GM12875 (cell line): Measurements from ENCODE around the gene PPP3CA.

ENCODE experiments used
- H3K4me3 ChIP-seq: one replicate; pipeline ENCODE4 v1.5.1; 2011; ENCODE audit warnings: low read depth, low read length, control low read depth
- CTCF ChIP-seq: IDR thresholded peaks from 2 replicates; pipeline ENCODE4 v1.5.1; 2011; ENCODE audit warnings: low read depth, mild to moderate bottlenecking, control low read depth, inconsistent platforms, low read length, moderate library complexity, borderline replicate concordance; ENCODE audit not compliant: insufficient read depth

PPP3CA gene

GRCh38 chr4:101191302-101192098, 155.8 kb downstream of the PPP3CA start:
- no peak for TF ChIP-seq CTCF
- no peak overlapping the region for H3K4me3 ChIP-seq

GRCh38 chr4:101190751-101191150, 156.6 kb downstream of the PPP3CA start:
- H3K4me3 ChIP-seq: no peak overlapping the region
- TF ChIP-seq CTCF: no peak

- no peak overlapping the region for H3K4me3 ChIP-seq
- no peak for TF ChIP-seq CTCF
Measured at GRCh38 chr4:101188906-101189305, 158.4 kb downstream of the PPP3CA start.

- no peak overlapping the region for H3K4me3 ChIP-seq
- TF ChIP-seq CTCF: no peak
Measured at GRCh38 chr4:101187841-101188240, 159.5 kb downstream of the PPP3CA start.

GRCh38 chr4:101186567-101187184, 160.7 kb downstream of the PPP3CA start:
- no peak for TF ChIP-seq CTCF
- no peak overlapping the region for H3K4me3 ChIP-seq

GRCh38 chr4:101184668-101185067, 162.7 kb downstream of the PPP3CA start:
- TF ChIP-seq CTCF: no peak

More at GRCh38 chr4:101184668-101185067, 162.7 kb downstream of the PPP3CA start:
- H3K4me3 ChIP-seq: no peak overlapping the region
